AG09309 (cell line): ENCODE data around the gene PRKCZ.

Experiments
- DNase-seq: peaks from one replicate; pipeline ENCODE4 v3.0.0-alpha.2; 2010; ENCODE audit warnings: low read depth
- H3K4me3 ChIP-seq: 2 replicates; pipeline ENCODE4 v1.5.1; 2011; ENCODE audit warnings: mild to moderate bottlenecking, low read depth, low read length, moderate library complexity; ENCODE audit not compliant: control insufficient read depth
- CTCF ChIP-seq: IDR thresholded peaks from 2 replicates; pipeline ENCODE4 v1.5.1; 2011; ENCODE audit warnings: mild to moderate bottlenecking, low read depth, low read length, inconsistent platforms; ENCODE audit not compliant: insufficient read depth, control insufficient read depth; ENCODE audit errors: missing control alignments

Gene PRKCZ

GRCh38 chr1:2172551-2173146 is 122.4 kb downstream of the PRKCZ start:
- no peak overlapping the region for H3K4me3 ChIP-seq
- no peak for DNase-seq
- TF ChIP-seq CTCF = no peak

- DNase-seq = no peak
- H3K4me3 ChIP-seq = no peak overlapping the region
- no peak for TF ChIP-seq CTCF
These were observed 123.5 kb downstream of the PRKCZ start for GRCh38 chr1:2173546-2174347.

- TF ChIP-seq CTCF = peak; percentile 98
- peak overlapping the region; percentile 40 for H3K4me3 ChIP-seq
- DNase-seq = peak; percentile 7
These were observed 124.3 kb downstream of the PRKCZ start for GRCh38 chr1:2174348-2175054.

DNA sequence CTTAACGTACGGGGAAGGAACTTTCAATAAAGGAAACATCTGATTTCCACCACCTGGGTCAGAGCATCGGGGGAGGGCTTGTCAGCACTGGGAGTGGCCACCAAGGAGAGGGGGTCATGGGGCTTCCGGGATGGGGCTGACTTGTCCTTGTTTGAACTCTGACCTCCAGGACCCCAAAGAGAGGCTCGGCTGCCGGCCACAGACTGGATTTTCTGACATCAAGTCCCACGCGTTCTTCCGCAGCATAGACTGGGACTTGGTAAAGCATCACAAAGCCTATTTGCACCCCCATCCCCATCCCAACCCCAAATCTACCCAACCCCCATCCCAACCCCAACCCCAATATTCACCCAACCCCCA is 124.8 kb downstream of the PRKCZ start:
- peak overlapping the region; percentile 40 for H3K4me3 ChIP-seq
- DNase-seq = no peak
- TF ChIP-seq CTCF = no peak

- DNase-seq = no peak
- H3K4me3 ChIP-seq = no peak overlapping the region
- TF ChIP-seq CTCF = no peak
These were observed 125.7 kb downstream of the PRKCZ start for GRCh38 chr1:2175681-2176454.

GRCh38 chr1:2176615-2177014 is 126.4 kb downstream of the PRKCZ start:
- DNase-seq = no peak
- no peak overlapping the region for H3K4me3 ChIP-seq
- no peak for TF ChIP-seq CTCF
